Upper lobe of right lung (tissue), 1 donor: Measurements from ENCODE around the gene ZBTB43. TPM values are rescaled to one million over a fixed set of nuclear protein-coding genes. Genes with fewer than 3 reads are reported as not detected.
A peak's percentile ranks its signal among the peaks of the same experiment; 100 is the strongest.

Experiments used
- ATAC-seq: fragments of 200-7000 bp; cut with Tn5 transposase; one replicate; pipeline ENCODE4 v1.9.1; 2020; ENCODE audit warnings: mild to moderate bottlenecking, moderate library complexity
- DNase-seq: peaks from one replicate; pipeline ENCODE4 v3.0.0-alpha.2; 2020
- H3K27ac ChIP-seq: fragments of 200-600 bp; one replicate; pipeline ENCODE4 v1.8.0; 2022
- H3K27me3 ChIP-seq: fragments of 200-600 bp; one replicate; pipeline ENCODE4 v1.8.0; 2022; ENCODE audit warnings: mild to moderate bottlenecking
- H3K36me3 ChIP-seq: fragments of 200-600 bp; one replicate; pipeline ENCODE4 v1.8.0; 2022
- H3K4me1 ChIP-seq: fragments of 200-600 bp; one replicate; pipeline ENCODE4 v1.8.0; 2022
- H3K4me3 ChIP-seq: fragments of 200-600 bp; one replicate; pipeline ENCODE4 v1.8.0; 2022; ENCODE audit warnings: mild to moderate bottlenecking
- H3K9me3 ChIP-seq: fragments of 200-600 bp; one replicate; pipeline ENCODE4 v1.8.0; 2022
- intact Hi-C: fragments of 100-400 bp; cut with DNase I; formaldehyde crosslinking; loops from one replicate; pipeline ENCODE4 v1.11.0; 2022
- long read RNA-seq: library from polyadenylated mRNA; unstranded; transcript quantifications from one replicate; pipeline ENCODE4 v2.0.0, GENCODE V29; 2021
- total RNA-seq: library from RNA; stranded (reverse); fragmentation: NEBNext Ultra II Directional; extraction: Animal tissue kit (Norgen Biotek cat#: 25700); gene quantifications from one replicate; pipeline ENCODE4 v1.2.1, GENCODE V29; 2021
- TF ChIP-seq, protein P1 (sequence below): fragments of 200-600 bp; IDR thresholded peaks from one replicate; pipeline ENCODE4 v1.8.0; 2022; ENCODE audit warnings: antibody characterized with exemption
- donor health status: DM: no; HTN: yes; CAD: no; lungs with severe emphysema.

The ZBTB43 gene, protein sequence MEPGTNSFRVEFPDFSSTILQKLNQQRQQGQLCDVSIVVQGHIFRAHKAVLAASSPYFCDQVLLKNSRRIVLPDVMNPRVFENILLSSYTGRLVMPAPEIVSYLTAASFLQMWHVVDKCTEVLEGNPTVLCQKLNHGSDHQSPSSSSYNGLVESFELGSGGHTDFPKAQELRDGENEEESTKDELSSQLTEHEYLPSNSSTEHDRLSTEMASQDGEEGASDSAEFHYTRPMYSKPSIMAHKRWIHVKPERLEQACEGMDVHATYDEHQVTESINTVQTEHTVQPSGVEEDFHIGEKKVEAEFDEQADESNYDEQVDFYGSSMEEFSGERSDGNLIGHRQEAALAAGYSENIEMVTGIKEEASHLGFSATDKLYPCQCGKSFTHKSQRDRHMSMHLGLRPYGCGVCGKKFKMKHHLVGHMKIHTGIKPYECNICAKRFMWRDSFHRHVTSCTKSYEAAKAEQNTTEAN
- 24.9 TPM for total RNA-seq
- long read RNA-seq, full-length matches to known transcripts, result 13 of 16 reads
- long read RNA-seq, partial matches to known transcripts, result 1 of 16 reads
- long read RNA-seq, other reads (novel, unspliced or antisense), result 2 of 16 reads

DNA sequence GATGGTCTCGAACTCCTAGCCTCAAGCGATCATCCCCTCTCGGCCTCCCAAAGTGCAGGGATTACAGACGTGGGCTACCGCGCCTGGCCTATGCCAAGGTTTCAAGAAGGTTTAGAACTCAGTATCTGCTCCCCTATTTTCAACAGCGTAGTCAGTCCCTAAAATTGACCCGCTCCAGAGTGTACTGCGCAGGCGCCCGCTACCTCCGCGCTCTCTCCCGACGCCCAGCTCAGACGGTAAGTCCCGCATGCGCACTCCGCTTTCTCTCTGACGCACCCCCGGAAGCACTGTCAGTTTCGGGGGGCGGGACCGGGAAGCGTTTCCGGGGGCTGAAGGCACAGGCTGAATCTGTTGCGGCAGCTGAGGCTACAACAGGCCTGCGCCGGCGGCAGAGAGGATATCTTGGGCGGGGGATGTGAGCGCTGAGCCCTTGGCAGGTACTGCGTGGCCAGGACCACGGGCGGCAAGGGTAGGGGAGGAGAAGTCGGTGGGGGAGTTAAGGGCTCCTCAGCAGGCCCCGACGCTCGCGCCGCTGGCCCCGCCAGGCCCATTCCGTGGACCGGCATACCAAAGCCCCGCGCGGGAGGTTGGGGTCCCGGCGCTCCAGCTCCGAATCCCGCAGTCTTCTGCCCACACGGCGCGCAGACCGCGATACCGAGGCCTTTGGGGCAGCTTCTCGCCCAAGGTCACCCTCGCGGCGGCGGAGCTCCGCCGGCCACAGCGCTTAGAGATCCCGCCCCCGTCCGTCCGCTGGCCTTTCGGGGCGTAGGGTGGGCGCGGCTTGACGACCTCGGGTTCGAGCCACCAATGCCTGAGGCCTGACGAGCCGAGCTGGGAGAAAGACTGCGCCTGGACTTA, at the start of gene ZBTB43:
ZBTB43 (plus strand) TSS at position 345 of the 858 bp plus-strand sequence. CDS start 27,470 bp downstream, outside the sequence.
- intact Hi-C loops, result no loop called here
- no peaks in the 10 kb centered on the region for H3K9me3 ChIP-seq
- peak within 1 kb of the TSS; percentile 93 for H3K27ac ChIP-seq
- H3K4me1 ChIP-seq, result peaks cover 32% of the 10 kb centered on the region
- TF ChIP-seq, protein P1, sequence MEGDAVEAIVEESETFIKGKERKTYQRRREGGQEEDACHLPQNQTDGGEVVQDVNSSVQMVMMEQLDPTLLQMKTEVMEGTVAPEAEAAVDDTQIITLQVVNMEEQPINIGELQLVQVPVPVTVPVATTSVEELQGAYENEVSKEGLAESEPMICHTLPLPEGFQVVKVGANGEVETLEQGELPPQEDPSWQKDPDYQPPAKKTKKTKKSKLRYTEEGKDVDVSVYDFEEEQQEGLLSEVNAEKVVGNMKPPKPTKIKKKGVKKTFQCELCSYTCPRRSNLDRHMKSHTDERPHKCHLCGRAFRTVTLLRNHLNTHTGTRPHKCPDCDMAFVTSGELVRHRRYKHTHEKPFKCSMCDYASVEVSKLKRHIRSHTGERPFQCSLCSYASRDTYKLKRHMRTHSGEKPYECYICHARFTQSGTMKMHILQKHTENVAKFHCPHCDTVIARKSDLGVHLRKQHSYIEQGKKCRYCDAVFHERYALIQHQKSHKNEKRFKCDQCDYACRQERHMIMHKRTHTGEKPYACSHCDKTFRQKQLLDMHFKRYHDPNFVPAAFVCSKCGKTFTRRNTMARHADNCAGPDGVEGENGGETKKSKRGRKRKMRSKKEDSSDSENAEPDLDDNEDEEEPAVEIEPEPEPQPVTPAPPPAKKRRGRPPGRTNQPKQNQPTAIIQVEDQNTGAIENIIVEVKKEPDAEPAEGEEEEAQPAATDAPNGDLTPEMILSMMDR, result no peak
- ATAC-seq (peak; percentile 97), DNase-seq (peak; percentile 99)
- H3K27me3 ChIP-seq, result no peaks in the 10 kb centered on the region
- peak within 1 kb of the TSS; percentile 96 for H3K4me3 ChIP-seq
- peaks cover 5% of the 10 kb centered on the region for H3K36me3 ChIP-seq

DNA sequence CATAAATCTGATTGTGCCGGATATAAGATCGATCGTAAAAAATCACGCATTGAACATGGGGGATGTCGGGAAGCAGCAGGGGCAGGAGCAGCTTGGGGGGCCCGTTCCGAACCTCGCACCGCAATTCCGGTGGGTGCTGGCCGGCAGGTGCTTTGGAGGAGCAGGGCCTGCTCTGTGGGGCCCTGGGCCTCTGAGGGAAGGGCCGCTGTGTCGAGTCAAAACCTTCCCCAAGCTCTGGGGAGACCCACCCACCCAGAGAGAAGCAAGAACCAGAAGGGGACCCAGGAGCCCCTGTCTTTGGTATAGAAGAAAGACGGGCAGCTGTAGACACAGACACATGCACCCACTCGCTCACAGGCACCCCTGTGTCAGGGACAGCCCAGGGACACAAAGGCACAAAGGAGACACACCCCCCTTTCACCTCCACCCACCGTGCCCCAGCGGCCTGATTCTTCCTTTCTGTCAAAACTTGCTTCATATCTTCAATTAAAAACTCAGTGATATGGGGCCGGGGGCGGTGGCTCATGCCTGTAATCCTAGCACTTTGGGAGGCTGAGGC, 49.4 kb upstream of the ZBTB43 start:
- no peaks in the 10 kb centered on the region for H3K36me3 ChIP-seq
- H3K4me1 ChIP-seq, result no peaks in the 10 kb centered on the region
- no peak overlapping the region for H3K4me3 ChIP-seq
- no peaks in the 10 kb centered on the region for H3K9me3 ChIP-seq
- intact Hi-C loops, result no loop called here
- no peak overlapping the region for H3K27ac ChIP-seq
- peaks cover 8% of the 10 kb centered on the region for H3K27me3 ChIP-seq
- TF ChIP-seq, protein P1, result no peak
- ATAC-seq (no peak), DNase-seq (no peak)

DNA sequence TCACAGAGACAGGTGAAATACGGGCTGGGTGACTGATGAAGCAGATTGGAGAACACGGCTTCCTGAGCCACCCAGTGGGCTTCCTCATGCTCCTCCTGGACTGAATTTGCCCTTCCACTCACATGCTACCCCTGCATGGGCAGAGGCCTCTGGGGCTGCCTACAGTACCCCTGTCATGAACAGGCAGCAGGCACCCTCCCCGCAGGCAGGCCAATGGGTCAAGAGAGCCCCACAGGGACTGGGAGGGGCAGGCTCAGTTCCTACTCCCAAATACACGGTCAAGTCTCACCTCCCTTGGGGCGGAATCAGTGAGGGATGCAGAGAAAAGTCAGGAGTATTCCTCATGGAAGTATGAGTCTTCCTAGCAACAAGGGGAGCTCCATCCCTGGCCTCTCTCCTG, 48.6 kb upstream of the ZBTB43 start:
- Histone ChIP-seq H3K36me3 (no peaks in the 10 kb centered on the region), H3K4me3 (no peak overlapping the region), H3K9me3 (no peaks in the 10 kb centered on the region), H3K4me1 (no peaks in the 10 kb centered on the region), H3K27me3 (peaks cover 8% of the 10 kb centered on the region), H3K27ac (no peak overlapping the region)
- DNase-seq (no peak), ATAC-seq (no peak)
- intact Hi-C loops, result no loop called here
- TF ChIP-seq, protein P1, result no peak

DNA sequence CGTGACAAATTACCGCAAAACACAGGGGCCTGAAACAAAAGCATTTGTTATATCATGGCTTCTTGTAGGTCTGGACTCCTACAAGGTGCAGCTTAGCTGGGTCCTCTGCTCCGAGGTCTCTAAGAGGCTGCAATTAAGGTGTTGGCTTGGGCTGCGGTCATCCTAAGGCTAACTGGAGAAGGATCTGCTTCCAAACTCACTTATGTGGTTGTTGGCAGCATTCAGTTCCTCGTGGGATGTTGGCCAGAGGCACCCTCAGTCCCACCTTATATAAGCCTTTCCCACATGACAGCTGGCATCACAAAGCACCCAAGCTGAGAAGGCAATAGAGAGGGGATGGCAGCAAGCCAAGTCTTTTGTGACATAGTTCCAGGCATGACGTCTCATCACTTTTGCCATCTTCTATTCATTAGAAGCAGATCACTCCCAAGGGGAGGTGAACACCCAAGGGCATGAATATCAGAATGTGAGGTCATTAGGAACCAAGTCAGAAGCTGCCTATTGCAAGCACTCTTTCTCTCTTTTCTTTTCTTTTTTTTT, 47.9 kb upstream of the ZBTB43 start:
- Histone ChIP-seq H3K9me3 (no peaks in the 10 kb centered on the region), H3K27ac (no peak overlapping the region), H3K27me3 (peaks cover 12% of the 10 kb centered on the region), H3K4me3 (no peak overlapping the region), H3K4me1 (no peaks in the 10 kb centered on the region), H3K36me3 (no peaks in the 10 kb centered on the region)
- intact Hi-C loops, result no loop called here
- TF ChIP-seq, protein P1, result no peak
- ATAC-seq, result no peak
- DNase-seq, result no peak

DNA sequence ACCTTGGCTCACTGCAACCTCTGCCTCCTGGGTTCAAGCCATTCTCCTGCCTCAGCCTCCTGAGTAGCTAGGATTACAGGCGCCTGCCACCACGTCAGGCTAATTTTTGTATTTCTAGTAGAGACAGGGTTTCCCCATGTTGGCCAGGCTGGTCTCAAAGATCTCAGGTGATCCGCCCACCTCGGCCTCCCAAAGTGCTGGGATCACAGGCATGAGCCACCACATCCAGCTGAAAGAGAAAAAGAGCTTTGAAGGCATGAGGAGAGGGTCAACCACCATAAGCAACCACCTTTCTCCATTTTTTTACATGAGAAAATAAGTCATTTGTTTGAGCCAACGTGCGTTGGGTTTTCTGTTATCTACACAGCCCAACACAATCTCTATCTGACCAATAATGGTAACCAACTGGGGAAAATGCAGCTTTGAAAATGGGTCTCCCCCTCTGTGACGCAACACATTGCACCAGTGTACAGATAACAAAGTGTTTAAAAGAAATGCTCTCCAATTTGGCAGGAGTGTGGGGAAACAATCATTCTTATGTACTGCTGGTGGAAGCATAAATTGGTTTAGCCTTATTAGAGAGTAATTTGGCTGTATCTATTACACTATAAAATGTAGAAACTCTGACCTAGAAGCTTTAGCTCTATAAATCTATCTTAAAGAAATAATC, 45.8 kb upstream of the ZBTB43 start:
- ATAC-seq (no peak), DNase-seq (no peak)
- intact Hi-C loops, result no loop called here
- H3K4me1 ChIP-seq, result no peaks in the 10 kb centered on the region
- no peak overlapping the region for H3K4me3 ChIP-seq
- H3K36me3 ChIP-seq, result no peaks in the 10 kb centered on the region
- H3K27me3 ChIP-seq, result peaks cover 13% of the 10 kb centered on the region
- TF ChIP-seq, protein P1, result no peak
- no peaks in the 10 kb centered on the region for H3K9me3 ChIP-seq
- H3K27ac ChIP-seq, result no peak overlapping the region
